ENCODE results near the gene SLC12A7.

GRCh38 chr5:1032551-1033027 is 79.3 kb downstream of the SLC12A7 start:
- TF ChIP-seq, protein P1, sequence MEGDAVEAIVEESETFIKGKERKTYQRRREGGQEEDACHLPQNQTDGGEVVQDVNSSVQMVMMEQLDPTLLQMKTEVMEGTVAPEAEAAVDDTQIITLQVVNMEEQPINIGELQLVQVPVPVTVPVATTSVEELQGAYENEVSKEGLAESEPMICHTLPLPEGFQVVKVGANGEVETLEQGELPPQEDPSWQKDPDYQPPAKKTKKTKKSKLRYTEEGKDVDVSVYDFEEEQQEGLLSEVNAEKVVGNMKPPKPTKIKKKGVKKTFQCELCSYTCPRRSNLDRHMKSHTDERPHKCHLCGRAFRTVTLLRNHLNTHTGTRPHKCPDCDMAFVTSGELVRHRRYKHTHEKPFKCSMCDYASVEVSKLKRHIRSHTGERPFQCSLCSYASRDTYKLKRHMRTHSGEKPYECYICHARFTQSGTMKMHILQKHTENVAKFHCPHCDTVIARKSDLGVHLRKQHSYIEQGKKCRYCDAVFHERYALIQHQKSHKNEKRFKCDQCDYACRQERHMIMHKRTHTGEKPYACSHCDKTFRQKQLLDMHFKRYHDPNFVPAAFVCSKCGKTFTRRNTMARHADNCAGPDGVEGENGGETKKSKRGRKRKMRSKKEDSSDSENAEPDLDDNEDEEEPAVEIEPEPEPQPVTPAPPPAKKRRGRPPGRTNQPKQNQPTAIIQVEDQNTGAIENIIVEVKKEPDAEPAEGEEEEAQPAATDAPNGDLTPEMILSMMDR (conservative IDR thresholded peaks at IDR 0.05 in 1 of 2, IDR thresholded peaks at IDR 0.05 in 1 of 2; ENCODE audit: low read depth in 1 of 2, low read length in 2 of 2) = no peak
- no peak for TF ChIP-seq EZH2 (IDR thresholded peaks at IDR 0.05; ENCODE audit: low read length, missing control alignments)
